Measurements from ENCODE around the gene NUP188. TPM values are rescaled to one million over a fixed set of nuclear protein-coding genes. Genes with fewer than 3 reads are reported as not detected.
A peak's percentile ranks its signal among the peaks of the same experiment; 100 is the strongest.

The NUP188 gene
- total RNA-seq, 1 donor from 2014 or later: 25.8 TPM

GRCh38 chr9:129036241-129036922 is 88.9 kb downstream of the NUP188 start, which contains the start of gene MIGA2:
Gene MIGA2, plus strand, starts transcription at chr9:129036626. Its CDS starts 3,969 bp downstream, at chr9:129040595.
- peak; percentile 97 for DNase-seq (ENCODE audit: low read depth)
- Histone ChIP-seq H3K4me3 (ENCODE audit: low read depth, low read length) (peak within 1 kb of the TSS; percentile 98), H3K27me3 (ENCODE audit: control insufficient read depth, insufficient read depth, low read length) (no peaks in the 10 kb centered on the region), H3K36me3 (ENCODE audit: control insufficient read depth, insufficient read depth, low read length) (no peaks in the 10 kb centered on the region)
- FAIRE-seq: no peak
- no peak for TF ChIP-seq CTCF (IDR thresholded peaks at IDR 0.05; ENCODE audit: insufficient read depth, low read length, severe bottlenecking)

- FAIRE-seq: no peak
These were observed 89.6 kb downstream of the NUP188 start for GRCh38 chr9:129036923-129037766.

GRCh38 chr9:129037767-129038098 is 90.2 kb downstream of the NUP188 start:
- FAIRE-seq (no peak), DNase-seq (ENCODE audit: low read depth) (no peak)
- TF ChIP-seq CTCF (IDR thresholded peaks at IDR 0.05; ENCODE audit: insufficient read depth, low read length, severe bottlenecking): no peak
- Histone ChIP-seq H3K4me3 (ENCODE audit: low read depth, low read length) (no peak overlapping the region), H3K36me3 (ENCODE audit: control insufficient read depth, insufficient read depth, low read length) (peaks cover 8% of the 10 kb centered on the region), H3K27me3 (ENCODE audit: control insufficient read depth, insufficient read depth, low read length) (no peaks in the 10 kb centered on the region)

More at GRCh38 chr9:129036923-129037766, 89.6 kb downstream of the NUP188 start:
- Histone ChIP-seq H3K36me3 (ENCODE audit: control insufficient read depth, insufficient read depth, low read length) (peaks cover 2% of the 10 kb centered on the region), H3K4me3 (ENCODE audit: low read depth, low read length) (peak overlapping the region; percentile 98), H3K27me3 (ENCODE audit: control insufficient read depth, insufficient read depth, low read length) (no peaks in the 10 kb centered on the region)
- DNase-seq (ENCODE audit: low read depth): no peak
- no peak for TF ChIP-seq CTCF (IDR thresholded peaks at IDR 0.05; ENCODE audit: insufficient read depth, low read length, severe bottlenecking)

GRCh38 chr9:129038109-129038852 is 90.8 kb downstream of the NUP188 start:
- Histone ChIP-seq H3K27me3 (ENCODE audit: control insufficient read depth, insufficient read depth, low read length) (no peaks in the 10 kb centered on the region), H3K4me3 (ENCODE audit: low read depth, low read length) (no peak overlapping the region), H3K36me3 (ENCODE audit: control insufficient read depth, insufficient read depth, low read length) (peaks cover 8% of the 10 kb centered on the region)
- no peak for TF ChIP-seq CTCF (IDR thresholded peaks at IDR 0.05; ENCODE audit: insufficient read depth, low read length, severe bottlenecking)
- no peak for DNase-seq (ENCODE audit: low read depth)
- FAIRE-seq: no peak

GRCh38 chr9:129040113-129040643 is 92.7 kb downstream of the NUP188 start:
- Histone ChIP-seq H3K4me3 (ENCODE audit: low read depth, low read length) (no peak overlapping the region), H3K27me3 (ENCODE audit: control insufficient read depth, insufficient read depth, low read length) (no peaks in the 10 kb centered on the region), H3K36me3 (ENCODE audit: control insufficient read depth, insufficient read depth, low read length) (peaks cover 8% of the 10 kb centered on the region)
- TF ChIP-seq CTCF (IDR thresholded peaks at IDR 0.05; ENCODE audit: insufficient read depth, low read length, severe bottlenecking): no peak
- FAIRE-seq (no peak), DNase-seq (ENCODE audit: low read depth) (no peak)

Measured in bronchial epithelial cell (primary cell).